Superior temporal gyrus (tissue), 1 donor: ENCODE results near the gene RFX8.
"Not testable (repeated sequence)": the region's sequence is repeated elsewhere in the genome, so short reads cannot be mapped to it uniquely, and the experiment has no call there.

Source experiments
- DNase-seq: peaks from one replicate; pipeline ENCODE4 v3.0.0-alpha.2; 2016; ENCODE audit errors: extremely low spot score

RFX8 gene

DNA sequence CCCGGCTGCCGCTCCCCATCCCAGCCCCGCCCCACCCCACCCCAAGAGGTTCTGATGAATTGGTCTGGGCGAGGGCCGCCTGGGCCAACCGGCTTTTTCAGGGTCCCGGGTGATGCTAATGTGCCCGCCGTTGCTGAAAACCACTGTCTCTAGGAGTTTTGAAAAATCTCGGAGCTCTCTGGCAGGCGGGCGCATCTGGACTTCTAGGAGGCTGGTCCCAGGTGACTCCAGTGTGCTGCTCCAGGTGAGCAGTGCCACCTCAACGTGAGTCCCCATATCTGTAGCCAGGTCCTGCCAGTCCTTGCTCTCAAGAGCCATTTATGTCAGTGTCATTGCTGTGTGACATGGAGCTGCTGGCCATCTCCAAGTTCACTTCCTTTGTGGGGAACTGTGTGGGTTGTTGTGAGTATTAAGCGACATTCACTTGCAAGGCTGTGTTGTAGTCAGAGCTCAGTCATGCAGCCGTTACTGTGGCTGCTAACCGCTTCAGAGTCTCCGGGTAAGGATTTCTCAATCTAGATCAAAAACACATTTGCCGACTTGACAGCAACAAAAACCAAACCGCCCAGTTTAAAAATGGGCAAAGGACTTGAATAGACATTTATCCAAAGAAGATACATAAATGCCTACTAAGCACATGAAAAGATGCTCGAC lies at the start of gene RFX8:
RFX8 (minus strand) TSS at position 382 of the 654 bp plus-strand sequence. CDS start 8,264 bp downstream, outside the sequence.
- DNase-seq: peak; percentile 38

DNA sequence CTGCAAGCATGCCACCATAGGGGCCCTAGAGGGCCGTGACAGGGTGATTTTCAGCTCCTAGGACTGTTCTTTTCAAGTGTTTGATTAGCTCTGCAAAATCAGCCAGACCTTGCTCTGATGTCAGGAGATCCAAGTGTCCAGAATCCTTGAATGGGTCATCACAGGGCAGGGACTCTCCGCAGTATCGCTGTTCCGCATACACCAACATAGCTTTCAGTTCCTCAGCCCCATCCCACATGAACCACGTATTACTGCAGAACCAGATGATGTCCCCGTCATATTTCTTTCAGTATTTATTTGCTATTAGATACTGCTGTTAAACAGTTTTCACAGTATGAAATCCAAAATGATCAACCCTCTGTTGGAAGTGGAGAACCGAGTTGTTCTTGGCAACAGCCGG lies 46.6 kb upstream of the RFX8 start:
- DNase-seq: no peak

DNA sequence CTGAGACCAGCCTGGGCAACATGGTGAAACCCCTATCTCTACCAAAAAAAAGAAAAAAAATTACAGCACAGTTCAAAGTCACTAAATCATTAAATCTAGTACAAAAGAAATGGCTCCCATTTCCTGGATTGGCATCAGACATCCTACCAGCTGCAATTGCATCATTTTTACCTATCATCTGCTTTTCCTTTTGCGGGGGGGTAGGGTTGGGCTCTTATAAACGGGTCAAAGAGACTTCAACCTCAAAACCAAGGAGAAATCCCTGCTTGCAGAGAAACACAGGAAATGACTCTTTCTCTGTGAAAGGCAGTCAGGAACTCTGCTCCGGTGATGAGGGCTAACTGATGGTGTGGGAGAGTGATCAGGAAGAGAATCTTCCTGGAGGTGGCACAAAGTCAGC lies 45.3 kb upstream of the RFX8 start:
- DNase-seq: no peak

DNA sequence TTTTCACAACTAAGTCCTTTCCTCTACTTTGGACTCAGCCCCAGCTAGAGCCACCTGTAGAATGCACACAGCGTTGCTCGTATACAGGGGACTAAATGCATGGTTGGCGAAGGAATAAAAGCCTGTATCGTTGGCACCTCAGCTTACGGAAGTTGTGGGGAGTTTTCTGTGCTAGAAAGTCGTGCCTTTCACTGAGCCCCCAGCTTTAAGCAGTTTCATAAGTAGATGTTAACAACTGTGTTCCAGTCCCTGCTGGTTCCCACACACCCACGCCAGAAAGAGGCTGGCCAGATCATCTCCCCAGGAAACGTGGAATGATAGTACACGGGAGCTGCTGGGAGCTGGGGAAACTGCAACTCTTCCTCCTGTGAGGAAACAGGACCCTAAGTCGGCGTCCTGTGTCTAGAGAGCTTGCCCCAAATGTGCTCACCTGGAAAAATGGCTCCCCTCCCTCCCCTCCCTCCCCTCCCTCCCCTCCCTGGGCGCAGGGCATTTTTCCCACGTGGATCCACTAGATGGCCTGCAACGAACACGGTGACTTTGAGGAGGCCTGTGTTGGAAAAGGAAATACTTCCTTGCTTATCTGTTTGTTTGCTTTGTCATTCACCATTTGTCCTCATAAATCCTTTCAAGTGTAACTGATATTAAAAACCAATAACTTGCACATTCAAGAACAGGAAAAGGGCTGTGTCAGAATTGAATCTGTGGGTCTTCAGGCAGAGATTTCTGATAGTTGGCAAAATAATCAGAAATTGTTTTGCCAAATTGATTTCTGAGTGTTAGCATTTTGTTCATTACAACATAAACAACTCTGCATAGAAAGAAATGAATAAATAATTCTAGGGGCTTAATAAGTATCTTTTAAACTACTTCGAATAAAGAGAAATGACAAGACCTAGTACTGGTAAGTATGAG lies 43.9 kb upstream of the RFX8 start:
- DNase-seq: peak; percentile 85

DNA sequence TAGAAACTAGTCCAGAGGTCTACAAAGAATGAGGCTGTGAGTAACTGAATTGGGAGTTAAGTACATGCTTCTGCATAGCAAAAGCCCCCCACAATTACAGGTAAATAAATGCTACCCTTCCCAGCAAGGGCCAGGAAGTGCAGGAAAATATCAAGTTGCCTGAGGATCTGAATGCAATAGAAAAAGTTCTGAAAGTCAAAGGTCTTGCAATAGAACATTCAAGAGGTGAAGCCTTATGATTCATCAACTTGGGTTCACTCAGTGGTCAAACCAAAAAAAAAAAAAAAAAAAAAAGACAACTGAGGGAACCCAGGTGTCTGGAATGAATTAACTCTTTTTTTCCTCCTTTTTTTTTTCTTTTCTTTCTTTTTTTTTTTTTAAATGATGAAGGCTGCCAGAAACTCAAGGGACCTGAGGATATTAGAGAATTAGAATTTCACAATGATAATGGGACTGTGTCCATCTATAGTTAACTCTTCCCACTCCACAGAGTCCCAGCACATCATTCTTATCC lies 42.9 kb upstream of the RFX8 start:
- DNase-seq: no peak

DNA sequence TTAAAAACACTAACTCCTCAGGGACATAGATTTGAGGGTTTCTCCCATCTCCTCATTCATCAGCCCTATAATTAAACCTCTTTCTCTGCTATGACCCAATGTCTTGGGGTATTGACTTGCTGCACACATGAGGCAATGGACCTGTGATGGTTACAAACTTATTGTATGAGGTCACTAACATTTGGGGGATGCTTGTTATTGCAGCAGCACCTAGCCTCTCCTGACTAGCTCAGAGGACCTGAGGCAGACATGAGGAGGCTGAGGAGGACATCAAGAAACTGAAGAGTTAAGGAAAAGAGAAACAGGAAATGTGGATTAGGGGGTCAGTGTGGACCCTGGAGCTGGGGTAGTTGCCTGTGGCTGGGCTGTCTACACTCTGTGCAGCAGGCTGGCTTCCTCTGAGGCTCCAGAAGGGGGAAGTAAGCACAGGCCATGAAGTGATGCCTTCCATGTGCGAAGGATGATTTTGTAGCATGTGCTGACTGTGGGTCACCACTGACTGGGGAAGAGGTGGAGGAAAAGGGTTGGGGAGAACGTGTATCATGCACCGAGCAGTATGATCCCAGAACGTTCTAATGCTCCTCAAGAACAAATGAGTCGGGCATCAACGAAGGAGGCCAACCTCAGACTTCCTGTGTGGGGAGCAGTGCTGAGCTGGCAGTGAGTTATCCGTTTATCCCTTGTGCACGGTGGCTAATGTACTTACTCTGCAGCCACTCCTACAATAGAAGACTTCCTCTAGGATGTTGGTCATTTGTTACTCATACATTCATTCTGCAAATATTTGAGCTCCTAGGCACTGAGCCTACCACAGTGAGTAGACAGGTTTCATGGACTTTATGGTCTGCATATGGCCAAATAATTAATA lies 42.1 kb upstream of the RFX8 start:
- no peak for DNase-seq

DNA sequence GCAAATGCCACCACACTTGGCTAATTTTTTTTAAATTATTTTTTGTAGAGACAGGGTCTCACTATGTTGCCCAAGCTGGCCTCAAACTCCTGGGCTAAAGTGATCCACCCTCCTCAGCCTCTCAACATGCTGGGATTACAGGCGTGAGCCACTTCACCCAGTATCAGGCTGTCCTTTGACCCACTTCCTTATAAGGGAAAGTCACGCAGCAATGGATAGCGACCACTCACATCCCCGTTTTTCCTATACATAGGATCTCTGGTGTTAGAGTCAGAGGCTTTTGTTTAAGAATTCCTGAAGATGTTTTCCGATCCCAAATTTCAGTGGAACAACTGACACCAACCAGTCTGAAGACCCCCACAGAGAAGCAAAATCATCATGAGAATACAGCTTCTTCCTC lies 41.4 kb upstream of the RFX8 start:
- DNase-seq: no peak

DNA sequence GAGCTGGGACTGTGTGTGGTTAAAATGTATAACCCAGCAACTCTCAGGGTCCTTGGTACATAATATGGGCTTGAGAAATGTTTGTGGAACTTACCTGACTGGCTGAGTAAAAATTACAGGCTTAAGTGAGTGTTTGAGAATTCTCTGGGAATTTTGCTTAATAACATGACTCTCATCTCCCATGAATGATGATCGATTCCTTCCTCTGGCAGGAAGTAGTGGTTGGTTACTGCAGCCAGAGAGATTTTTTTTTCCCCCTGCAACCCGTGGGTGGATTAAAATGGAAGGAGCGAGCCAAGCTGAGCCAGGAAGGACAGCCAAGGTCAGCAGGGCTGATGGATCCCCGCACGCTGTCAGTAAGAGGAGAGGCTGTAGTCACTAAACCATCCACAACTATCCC lies 40.6 kb upstream of the RFX8 start:
- no peak for DNase-seq

DNA sequence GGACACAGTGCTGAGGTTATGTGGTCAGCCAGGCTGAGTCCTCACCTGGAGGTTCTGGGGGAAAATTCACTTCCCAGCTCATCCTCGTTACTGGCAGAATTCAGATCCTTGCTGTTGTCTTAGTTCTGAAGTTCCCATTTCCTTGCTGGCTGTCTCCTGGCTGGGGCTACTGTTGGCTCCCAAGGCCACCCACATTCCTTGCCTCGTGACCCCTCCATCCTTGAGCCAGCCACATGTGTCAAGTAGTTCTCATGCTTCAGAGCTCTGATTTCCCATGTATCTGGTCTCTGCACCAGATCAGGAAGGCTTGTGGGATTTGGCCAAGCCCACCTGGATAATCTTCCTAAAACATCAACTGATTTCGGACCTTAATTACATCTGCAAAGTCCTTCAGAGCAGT lies 38.1 kb upstream of the RFX8 start:
- no peak for DNase-seq

DNA sequence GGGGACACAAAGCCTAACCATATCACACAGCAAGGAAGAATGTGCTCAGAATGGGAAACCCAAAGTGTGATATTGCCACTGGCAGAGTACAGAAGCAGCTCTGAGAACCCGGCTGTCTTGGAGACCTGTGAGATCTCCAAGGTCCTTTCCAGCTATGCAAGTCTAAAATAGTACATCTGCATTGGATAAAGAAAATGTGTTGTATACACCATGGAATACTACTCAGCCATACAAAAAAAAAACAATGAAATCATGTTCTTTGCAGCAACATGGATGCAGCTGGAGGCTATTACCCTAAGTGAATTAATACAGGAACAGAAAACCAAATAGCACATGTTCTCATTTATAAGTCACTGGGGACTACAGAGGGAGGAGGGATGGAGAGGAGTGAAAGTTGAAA lies 36.5 kb upstream of the RFX8 start:
- no peak for DNase-seq

DNA sequence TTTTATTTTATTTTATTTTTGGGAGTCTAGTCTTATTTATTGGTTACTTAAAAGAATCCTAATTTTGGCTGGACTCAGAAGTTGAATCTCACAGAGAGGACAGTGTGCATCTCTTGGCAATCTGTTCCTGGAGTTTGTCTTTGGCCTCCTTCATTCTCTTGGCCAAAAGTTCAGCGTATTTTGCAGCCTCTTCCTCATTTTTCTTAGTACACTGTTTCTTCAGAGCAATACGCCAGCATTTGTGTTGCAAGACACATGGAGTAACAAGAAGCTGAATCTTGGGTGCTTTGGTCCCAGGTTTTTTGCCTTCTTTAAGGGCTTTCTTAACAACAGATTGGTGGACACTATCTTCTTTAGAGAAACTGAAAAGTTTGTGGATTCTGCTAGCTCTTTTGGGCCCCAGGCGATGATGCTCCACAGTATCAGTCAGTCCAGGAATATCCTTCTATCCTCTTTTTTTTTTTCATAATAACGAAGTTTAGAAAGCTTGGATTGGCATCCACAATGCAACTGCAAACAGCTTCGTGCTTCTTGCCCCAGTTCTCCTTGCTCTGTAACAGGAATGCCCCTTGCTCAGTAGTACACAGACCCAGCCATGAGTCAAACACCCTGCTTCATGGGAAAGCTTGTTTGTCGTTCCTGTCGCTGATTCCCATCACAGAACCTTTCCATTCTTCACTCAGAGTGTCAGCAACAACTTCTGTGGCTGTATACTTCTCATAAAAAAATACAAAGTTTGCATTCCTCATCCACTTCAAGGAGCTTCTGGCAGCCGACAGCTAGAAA lies 34.8 kb upstream of the RFX8 start:
- no peak for DNase-seq

DNA sequence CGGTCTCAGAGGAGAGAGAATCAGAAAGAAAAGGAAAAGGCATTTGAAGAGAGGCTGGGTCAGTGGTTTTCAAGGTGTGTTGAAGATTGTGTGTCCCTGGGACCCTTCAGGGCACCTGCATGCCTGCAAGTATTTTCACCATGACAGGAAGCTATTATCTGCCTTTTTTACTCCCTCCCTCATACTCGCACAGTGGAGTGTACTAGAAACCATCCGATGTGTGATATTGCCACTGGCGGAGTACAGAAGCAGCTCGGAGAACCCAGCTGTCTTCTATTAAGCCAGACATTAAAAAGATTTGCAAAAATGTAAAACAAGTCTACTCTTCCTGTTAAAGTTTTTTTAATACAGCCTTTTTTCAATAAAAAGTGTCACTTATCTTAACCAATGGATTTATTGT lies 33.7 kb upstream of the RFX8 start:
- no peak for DNase-seq

DNA sequence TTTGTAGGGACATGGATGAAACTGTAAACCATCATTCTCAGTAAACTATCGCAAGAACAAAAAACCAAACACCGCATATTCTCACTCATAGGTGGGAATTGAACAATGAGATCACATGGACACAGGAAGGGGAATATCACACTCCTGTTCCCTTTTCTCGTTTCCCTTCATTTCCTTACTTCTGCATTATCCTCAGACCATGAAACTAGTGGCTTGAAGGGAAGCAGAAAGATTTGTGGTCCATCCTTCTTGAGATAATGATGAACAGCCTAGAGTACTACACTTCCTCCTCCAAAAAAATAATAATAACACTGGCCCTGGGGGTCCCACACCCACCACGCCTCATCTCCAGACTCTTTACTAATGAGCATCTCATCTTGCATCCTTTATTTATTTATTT lies 30.4 kb upstream of the RFX8 start:
- DNase-seq: not testable (repeated sequence)

DNA sequence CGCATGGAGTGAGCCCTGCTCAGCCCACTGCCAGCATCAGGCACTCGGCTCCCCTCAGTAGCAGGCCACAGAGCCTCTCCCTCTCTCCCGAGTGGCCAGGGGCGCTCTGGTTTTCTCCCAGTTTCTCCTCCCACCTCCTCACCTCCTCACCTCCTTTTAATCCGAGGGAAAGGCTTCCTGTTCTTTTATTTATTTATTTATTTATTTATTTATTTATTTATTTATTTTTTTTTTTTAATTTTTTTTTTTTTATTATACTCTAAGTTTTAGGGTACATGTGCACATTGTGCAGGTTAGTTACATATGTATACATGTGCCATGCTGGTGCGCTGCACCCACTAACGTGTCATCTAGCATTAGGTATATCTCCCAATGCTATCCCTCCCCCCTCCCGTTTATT lies 29.8 kb upstream of the RFX8 start:
- DNase-seq: not testable (repeated sequence)

DNA sequence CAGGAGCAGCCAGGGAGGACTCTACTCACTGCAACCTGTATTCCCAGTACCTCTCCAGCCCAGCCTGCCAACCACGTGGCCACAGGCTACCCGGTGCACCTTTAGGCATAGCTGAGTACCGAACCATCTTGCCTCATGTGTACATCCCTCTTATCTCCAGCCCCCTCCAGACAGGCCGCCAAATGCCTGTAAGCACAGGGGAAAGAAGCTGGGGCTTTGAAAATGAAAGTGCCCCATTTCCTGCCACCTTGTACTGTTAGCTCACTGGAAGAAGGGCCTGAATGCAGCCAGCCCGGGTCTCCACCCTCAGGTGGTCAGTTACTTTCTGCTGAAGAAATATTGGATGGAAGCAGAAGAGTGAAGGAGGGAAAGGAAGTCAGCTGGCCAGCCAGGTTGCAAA lies 27.2 kb upstream of the RFX8 start:
- no peak for DNase-seq

DNA sequence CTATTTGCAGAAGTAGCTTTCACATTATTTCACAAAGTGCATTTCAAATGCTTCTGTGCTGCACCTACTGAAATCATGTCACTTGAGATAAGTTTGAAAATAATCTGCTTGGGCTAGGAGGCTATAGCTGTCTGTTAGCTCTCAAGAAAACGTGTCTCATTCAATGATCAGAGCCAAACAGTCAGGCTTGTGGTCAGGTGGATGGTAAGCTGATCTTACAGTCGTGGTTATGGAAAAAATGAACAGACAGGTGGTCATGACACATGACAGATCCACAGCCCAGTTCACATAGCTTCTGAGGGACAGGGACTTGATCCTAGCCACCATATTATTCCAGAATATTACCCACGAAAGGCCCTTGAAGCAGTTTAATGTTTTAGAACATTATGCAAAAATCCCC lies 26.5 kb upstream of the RFX8 start:
- no peak for DNase-seq

DNA sequence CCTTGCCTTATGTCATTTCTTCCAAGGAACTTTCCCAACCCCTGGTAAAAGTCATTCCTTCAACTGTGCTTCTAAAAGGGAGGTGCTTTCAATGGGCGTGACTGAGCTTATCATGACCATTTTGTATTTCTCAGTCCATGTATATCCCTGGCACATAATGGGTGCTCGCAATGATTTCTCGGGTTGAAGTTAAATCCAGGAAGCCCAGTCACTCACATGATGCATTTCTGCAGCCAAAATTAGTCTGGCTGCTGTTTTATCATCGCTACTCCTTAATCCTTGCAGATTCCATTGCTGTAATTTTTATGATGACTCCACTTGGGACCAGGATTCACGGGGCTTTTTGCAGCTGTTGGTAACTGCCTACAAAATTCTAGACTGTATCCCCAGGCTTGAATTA lies 25.9 kb upstream of the RFX8 start:
- no peak for DNase-seq

DNA sequence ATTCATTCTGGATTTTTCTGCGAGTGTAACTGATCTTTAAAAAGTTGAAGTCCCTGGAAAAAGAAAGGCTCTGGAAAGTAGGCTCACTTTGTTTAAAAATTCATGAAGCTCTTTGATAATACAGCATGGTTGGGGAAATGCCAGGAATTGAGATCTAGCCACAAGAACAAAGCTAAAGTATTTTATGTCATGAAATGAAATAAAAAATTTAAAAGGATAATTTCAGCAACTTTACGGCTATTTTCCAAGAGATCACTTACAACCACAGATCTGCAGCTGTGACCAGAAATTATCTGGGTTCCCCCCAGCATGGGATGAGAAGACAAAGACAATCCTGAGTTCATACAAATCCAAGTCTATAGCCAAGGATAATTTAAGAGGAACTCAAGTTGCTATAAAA lies 25.3 kb upstream of the RFX8 start:
- peak; percentile 42 for DNase-seq

DNA sequence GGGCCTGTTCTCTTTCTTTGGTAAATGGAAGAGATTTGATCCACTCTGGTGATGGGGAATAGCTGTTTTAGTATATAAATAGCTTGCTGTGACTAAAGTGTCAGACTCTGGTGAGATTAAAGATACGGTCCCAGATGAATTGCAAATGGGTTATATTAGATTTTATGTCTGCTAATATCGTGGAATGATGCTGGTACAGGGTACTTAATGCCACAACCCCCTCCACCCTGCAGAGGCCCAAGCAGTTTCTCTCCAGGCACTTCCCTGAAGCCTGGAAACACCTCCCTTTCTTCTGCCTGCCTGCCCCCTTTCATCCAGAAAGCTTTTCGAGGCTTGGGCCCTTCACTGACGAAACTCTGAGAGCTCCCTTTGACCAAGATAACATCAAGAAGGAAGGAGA lies 21.4 kb upstream of the RFX8 start:
- no peak for DNase-seq

DNA sequence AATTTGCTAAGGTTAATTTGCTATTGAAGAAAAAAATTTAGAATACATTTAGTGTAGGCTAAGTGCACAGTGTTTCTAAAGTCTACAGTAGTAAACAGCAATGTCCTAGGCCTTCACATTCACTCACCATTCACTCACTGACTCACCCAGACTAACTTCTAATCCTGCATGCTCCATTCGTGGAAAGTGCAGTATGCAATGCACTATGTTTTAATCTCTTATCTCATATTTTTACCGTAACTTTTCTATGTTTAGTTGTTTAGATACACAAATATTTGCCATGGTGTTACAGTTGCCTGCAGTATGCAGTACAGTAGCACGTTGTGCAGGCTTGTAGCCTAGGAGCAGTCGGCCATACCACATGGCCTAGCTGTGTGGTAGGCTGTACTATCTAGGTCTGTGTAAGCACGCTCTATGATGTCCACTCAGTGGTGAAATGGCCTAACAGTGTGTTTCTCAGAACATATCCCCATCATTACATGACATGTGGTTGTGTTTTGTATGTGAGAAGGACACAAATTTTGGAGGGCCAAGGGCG lies 18.1 kb upstream of the RFX8 start:
- no peak for DNase-seq

DNA sequence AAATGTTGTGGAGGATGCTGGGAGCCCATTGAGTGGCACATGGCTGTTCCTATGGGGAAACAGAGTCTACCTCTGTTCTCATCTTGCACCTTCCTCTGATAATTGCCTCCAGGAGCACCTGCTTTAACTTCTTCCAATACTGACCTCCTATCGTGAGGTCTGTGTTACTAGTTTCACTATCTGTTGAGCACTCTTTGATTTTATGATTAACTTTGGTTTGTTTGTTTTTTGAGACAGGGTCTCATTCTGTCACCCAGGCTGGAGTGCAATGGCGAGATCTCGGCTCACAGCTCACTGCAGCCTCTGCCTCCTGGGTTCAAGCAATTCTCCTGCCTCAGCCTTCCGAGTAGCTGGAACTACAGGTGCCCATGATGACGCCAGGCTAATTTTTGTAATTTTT lies 12.1 kb upstream of the RFX8 start:
- no peak for DNase-seq
